ENCODE data around the gene SPN.

DNA sequence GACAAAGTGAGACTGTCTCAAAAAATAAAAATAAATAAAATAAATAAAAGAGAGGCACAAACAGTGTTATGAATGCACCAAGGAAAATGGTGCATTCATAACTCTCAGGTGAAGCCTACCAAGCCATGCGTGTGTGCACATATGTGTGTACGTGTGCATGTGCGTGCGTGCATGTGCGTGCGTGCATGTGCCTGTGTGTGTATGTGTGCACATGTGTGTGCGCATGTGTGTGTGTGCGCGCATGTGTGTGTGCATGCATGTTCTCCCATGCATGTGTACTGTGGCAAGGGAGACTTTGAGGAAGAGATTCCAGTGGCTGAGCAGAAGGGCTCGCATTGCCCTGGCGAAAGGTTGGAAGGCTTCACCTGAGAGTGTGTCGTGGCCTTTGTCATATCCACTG lies 4.7 kb downstream of the SPN start:
- TF ChIP-seq, protein P1, sequence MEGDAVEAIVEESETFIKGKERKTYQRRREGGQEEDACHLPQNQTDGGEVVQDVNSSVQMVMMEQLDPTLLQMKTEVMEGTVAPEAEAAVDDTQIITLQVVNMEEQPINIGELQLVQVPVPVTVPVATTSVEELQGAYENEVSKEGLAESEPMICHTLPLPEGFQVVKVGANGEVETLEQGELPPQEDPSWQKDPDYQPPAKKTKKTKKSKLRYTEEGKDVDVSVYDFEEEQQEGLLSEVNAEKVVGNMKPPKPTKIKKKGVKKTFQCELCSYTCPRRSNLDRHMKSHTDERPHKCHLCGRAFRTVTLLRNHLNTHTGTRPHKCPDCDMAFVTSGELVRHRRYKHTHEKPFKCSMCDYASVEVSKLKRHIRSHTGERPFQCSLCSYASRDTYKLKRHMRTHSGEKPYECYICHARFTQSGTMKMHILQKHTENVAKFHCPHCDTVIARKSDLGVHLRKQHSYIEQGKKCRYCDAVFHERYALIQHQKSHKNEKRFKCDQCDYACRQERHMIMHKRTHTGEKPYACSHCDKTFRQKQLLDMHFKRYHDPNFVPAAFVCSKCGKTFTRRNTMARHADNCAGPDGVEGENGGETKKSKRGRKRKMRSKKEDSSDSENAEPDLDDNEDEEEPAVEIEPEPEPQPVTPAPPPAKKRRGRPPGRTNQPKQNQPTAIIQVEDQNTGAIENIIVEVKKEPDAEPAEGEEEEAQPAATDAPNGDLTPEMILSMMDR (IDR thresholded peaks at IDR 0.05; ENCODE audit: extremely low read depth in 1 of 2, insufficient read depth in 1 of 2, low read depth in 1 of 2, low read length in 2 of 2), result no peak
- TF ChIP-seq, protein P2, sequence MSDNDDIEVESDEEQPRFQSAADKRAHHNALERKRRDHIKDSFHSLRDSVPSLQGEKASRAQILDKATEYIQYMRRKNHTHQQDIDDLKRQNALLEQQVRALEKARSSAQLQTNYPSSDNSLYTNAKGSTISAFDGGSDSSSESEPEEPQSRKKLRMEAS (IDR thresholded peaks at IDR 0.05; ENCODE audit: insufficient read depth, insufficient read length), result peak; percentile 52
- no peak for TF ChIP-seq POLR2A (IDR thresholded peaks at IDR 0.05; ENCODE audit: low read depth, low read length)
- TF ChIP-seq POLR2AphosphoS5 (IDR thresholded peaks at IDR 0.05; ENCODE audit: insufficient read depth, low read depth, low read length), result no peak
- TF ChIP-seq MYC (IDR thresholded peaks at IDR 0.05; ENCODE audit: low read depth, low read length), result no peak
- no peak for TF ChIP-seq JUN (IDR thresholded peaks at IDR 0.05; ENCODE audit: borderline replicate concordance, insufficient read depth, insufficient read length, low read depth)
